GDM1 (cell line): ENCODE measurements around the gene MYPOP.

ENCODE experiments used
- DNase-seq: peaks from one replicate; lab custom pipeline; 2025; lab: John Stamatoyannopoulos, UW

Gene MYPOP

GRCh38 chr19:45901912-45902650 is at the start of gene MYPOP:
MYPOP (minus strand) TSS chr19:45902613; CDS start chr19:45901773, 840 bp downstream.
- DNase-seq, result no peak

GRCh38 chr19:45947926-45948325 is 45.5 kb upstream of the MYPOP start:
- no peak for DNase-seq

- no peak for DNase-seq
Observed at GRCh38 chr19:45940515-45940805, 38.0 kb upstream of the MYPOP start.

GRCh38 chr19:45939792-45940514 is 37.5 kb upstream of the MYPOP start:
- DNase-seq, result no peak

- DNase-seq, result no peak
Observed at GRCh38 chr19:45938733-45939319, 36.4 kb upstream of the MYPOP start.

GRCh38 chr19:45935267-45935666 is 32.9 kb upstream of the MYPOP start:
- no peak for DNase-seq

- DNase-seq, result no peak
Observed at GRCh38 chr19:45934551-45935230, 32.3 kb upstream of the MYPOP start.

- no peak for DNase-seq
Observed at GRCh38 chr19:45933759-45934158, 31.3 kb upstream of the MYPOP start.

GRCh38 chr19:45931055-45931454 is 28.6 kb upstream of the MYPOP start:
- no peak for DNase-seq

GRCh38 chr19:45929247-45929646 is 26.8 kb upstream of the MYPOP start:
- no peak for DNase-seq

GRCh38 chr19:45927565-45928261 is 25.3 kb upstream of the MYPOP start:
- DNase-seq, result peak; percentile 85

GRCh38 chr19:45924891-45925447 is 22.6 kb upstream of the MYPOP start:
- DNase-seq, result no peak

- DNase-seq, result no peak
Observed at GRCh38 chr19:45922281-45922680, 19.9 kb upstream of the MYPOP start.

- DNase-seq, result no peak
Observed at GRCh38 chr19:45920458-45920857, 18.0 kb upstream of the MYPOP start.

GRCh38 chr19:45919678-45920077 is 17.3 kb upstream of the MYPOP start:
- DNase-seq, result no peak

- DNase-seq, result no peak
Observed at GRCh38 chr19:45918721-45919120, 16.3 kb upstream of the MYPOP start.

GRCh38 chr19:45917421-45918091 is 15.1 kb upstream of the MYPOP start:
- no peak for DNase-seq

- no peak for DNase-seq
Observed at GRCh38 chr19:45913874-45914830, 11.7 kb upstream of the MYPOP start, which contains the start of gene NANOS2. NANOS2 (minus strand) TSS chr19:45914778; CDS start chr19:45914693, 85 bp downstream.

- DNase-seq, result no peak
Observed at GRCh38 chr19:45911291-45911690, 8.9 kb upstream of the MYPOP start.

- DNase-seq, result no peak
Observed at GRCh38 chr19:45908956-45909355, 6.5 kb upstream of the MYPOP start.
